Umbilical cord (tissue), 2 donors: ENCODE measurements around the gene MEIS2. TPM values are rescaled to one million over a fixed set of nuclear protein-coding genes. Genes with fewer than 3 reads are reported as not detected.
A peak's percentile ranks its signal among the peaks of the same experiment; 100 is the strongest.

Experiments used
- DNase-seq: peaks from one replicate; pipeline ENCODE4 v3.0.0-alpha.2; 2015; ENCODE audit warnings: low spot score
- total RNA-seq: library from RNA; depleted of rRNA; stranded (reverse); fragments of >200 nt; gene quantifications from one replicate; pipeline ENCODE4 v1.2.3, GENCODE V29; 2014; ENCODE audit warnings: low replicate concordance; ENCODE audit not compliant: insufficient read depth

MEIS2 gene
- total RNA-seq, 1 donor from 2014 or later = 43.3 TPM

- DNase-seq = no peak
These were observed 199.3 kb downstream of the MEIS2 start for GRCh38 chr15:36901012-36901411.

DNA sequence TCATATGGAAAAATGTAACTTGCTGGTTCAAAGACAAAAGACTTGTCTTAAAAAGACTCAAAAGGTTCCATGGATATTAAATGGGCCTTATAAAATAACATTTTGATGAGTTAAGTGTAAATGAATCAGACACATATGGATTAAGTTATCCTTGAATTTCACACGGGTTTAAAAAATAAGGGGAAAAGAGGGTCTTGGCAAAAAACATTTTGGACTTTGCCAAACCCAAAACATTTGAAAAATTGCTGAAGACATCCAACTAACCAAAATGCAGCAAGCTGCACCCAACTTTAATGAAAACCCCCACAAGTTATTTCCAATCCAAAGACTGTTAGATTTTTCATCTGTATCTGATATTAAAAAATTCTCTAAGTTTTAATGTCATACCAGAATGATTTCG is 200.7 kb downstream of the MEIS2 start:
- DNase-seq = no peak

- DNase-seq = no peak
These were observed 201.7 kb downstream of the MEIS2 start for GRCh38 chr15:36898536-36899126.

DNA sequence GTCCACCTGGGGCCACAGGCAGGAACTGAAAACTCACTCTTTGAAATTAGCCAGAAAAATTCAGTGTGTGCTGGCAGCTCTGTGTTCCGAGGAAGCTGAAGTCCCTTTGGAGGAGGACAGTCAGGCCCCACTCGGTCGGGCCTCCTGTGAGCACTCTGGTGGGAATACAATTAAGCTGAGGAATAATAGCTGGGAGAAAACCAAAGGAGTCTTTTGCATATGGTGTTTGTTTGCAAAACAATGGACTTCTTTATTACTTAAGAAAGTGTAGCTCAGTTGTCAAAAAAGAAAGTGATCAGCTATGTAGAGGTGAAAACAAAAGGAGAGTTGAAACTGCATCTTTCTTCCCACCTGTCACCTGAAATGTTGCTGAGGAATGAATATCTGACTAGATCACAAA is 202.5 kb downstream of the MEIS2 start:
- DNase-seq = no peak

DNA sequence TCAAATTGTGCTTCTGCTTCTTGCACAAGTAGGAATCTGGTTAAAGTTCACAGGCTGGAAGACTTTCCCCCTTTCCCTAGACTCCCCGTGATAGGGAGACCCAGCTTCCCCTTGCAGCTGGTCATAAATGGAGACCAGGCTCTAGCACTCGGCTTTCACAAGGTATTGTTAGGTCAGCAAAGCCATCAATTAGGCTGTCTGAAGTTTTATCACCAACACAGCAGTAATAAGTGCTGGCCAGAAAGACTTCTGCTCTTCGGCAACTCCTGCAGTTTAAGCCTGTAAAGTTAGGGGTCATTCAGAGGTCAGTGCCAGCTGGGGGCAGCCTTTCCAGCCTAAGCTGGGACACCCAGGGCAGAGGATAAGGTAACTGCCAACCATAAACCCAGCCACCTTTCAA is 203.4 kb downstream of the MEIS2 start:
- DNase-seq = no peak

DNA sequence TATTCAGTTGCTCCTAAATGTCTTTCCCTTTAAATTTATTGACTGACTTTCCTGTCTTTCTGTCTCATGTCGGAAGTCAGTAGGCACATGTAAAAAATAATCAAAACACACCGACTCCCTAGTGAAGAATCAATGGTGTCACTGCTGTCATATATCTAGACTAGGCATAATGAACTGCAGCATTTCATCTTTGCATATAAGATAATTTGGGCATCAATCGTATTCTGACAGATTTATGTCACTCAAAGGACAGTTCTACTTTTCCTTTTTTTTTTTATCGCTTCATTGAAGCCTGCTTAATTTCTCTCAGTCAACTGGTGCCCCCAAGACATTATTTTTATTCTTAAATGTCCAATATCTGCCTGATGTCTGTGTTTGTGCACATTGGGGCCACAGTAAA is 206.3 kb downstream of the MEIS2 start:
- DNase-seq = no peak

DNA sequence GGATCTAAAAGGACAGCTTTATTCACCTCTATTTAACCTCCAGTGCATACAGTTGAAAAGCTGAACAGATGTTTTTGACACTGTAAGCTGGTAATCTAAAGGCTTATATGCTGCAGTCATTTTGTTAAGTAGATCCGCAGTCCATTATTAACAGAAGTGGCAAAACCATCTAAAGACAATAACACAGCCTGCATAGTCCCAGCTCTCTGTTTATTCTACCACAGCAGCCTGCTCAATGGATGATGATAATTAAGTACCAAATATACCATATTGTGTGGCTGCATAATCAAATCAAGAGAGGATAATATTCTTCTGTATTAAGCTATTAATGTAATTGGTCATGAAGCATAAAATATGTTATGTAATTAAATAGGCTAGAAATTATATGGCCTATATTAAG is 207.1 kb downstream of the MEIS2 start:
- no peak for DNase-seq

DNA sequence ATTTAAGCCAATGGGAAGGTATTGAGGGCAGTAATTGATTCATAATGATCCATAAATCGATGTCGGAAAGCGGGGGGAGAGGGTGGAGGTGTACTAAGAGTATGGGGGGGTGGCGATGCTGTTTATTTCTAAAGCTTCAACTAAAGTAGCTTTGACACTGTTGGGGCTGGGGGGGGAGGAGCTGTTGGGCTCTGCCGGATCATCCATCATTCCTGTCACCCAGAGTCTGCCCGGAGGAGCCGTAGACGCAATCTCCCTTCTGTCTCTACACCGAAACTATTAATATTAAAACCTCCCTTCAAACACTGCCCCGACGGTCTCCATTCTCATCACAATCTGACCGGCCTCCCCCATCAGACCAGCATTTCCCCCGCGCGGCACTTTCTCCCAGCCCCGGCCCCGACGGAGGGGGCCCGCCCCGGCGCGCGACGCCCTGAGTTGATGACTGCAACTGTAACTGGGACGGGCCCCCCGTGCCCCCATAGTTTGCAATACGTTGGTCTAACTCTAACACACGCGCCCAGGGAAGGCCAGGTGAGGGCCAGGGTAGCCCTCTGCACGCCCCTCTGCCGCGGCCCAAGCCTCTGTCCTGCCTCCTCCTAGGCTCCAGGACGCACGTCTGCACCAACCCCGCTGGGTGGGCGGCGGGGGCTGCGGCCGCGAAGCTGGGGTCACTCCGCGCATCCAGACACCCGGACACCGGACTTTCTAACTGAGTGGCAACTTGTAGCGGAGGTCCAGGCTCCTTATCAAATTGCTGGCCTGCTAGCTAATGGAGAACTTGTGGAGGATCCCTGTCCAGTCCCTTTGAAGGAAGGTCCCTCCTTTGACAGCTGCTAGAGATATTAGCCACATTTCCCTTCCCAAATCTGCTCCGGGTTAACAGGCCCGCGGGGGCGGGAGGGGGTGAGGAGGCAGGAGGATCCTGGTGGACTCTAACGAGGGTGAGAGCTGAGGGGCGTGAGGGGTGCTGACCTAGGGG is 212.0 kb downstream of the MEIS2 start:
- DNase-seq = peak; percentile 66

DNA sequence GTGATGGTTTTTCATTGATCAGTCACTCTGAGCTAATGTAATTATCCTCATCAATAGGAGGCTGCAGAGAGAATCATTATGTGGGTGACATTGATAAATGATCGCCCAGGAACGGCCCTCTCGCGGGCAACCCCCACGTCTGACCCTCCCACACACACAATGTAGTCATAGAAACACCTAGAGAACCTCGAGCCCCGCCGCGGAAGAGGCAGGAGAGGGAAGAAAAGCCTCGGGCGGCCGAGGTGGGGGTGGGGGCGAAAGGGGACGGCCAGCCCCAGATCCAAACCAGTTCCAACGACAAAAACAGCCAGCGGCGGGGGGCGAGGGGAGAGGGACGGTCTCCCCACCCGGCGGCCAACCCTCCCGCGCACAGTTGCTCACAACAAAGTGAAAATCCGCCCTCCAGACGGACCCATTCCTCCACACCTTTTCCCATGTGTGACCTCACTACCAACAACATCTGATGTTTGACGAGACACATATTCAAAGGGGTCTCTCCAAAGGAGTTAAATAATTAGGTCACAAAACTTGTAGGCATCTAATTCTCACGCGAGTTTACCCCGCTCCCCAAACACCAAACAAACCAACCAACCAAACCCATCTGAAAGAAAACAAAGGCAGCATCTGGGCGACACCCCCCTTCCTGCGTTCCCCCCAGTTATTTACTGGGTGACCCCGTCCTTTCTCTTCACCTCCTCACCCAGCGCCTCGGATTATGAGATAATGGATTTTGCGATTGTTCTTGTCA is 213.0 kb downstream of the MEIS2 start:
- DNase-seq = peak; percentile 52

DNA sequence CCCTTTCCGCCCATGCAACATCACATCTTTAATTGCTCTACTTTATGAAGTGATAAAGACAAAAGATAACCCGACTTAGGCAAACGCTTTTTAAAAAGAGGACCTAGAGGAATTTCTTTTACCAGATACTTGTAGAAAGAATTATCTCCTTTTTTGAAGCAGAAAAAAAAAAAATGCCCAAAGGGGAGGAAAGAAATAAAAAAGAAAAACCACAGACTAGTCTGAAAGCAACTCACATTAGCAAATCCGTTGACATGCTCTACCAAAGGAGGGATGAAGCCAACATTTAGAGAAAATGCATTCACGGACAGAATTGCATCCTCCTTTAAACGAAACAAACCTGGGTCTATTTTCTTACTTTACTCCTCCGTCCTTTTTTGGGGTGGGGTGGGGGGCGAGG is 213.6 kb downstream of the MEIS2 start:
- DNase-seq = no peak

DNA sequence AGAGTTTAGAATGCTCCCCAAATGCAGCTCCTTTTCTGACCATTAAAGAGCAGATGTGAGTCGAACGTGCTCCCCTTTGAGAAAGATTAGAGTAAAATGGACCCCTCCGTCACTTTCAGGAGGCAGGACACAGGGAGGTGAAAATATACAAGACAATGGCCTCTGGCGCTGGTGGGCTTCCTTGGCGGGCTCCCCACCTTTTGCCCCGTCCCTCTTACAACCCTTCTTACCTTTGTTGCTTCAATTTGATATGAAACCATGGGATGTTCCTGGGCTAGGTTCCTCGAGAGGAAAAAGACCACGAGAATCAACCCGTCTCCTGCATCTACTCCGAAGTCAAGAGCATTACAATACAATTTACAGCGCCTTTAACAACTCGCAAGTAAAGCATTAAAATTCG is 214.2 kb downstream of the MEIS2 start:
- no peak for DNase-seq

GRCh38 chr15:36885771-36886170 is 214.6 kb downstream of the MEIS2 start:
- no peak for DNase-seq

DNA sequence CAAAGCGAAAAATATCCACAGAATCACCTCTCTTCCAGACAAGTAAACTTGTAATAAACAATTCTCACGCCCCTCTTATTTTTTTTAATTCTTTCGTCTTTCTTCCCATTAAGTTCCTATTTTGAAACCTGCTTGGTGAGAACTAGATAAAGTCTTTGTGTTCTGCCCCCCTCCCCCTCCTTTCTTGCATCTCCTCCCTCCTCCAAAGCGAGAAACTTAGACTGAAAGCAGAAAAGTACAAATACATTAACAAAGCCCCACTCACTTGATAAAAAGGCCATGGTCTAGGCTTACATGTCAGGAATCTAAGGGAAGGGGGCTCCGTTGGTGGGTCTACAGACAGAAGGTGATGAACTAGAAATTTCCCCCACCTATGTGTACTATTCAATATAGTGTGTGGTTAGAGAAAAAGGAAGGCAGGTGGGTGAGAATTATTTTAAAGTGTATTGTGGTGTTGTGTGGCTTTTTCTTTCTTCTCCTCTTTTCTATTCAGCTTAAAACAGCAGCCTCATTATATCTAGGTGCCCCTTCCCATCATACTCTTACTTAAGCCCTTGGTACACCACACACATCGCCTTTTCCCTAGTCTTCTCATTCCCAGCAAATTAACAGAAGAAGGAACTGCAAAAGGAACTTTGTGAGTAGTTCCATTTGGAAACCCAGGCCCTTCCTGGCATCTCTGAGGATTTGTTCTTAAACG is 215.3 kb downstream of the MEIS2 start:
- DNase-seq = no peak

DNA sequence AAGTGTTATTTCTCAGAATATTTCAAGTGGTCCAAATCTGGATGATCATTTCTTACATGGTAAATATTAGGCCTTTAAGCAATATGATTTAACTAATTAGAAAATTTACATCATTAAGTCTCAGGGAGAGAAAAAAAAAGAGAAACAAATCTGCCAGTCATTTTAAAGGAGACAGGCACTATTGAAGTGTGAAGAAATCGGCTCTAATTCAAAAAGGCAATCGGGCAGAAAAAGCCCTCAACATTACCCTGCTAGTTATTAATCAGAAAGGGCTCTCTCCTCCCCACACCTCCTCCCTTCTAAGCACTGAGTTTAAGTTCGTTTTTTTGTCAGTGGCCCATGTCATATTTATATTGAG is 215.9 kb downstream of the MEIS2 start:
- no peak for DNase-seq

DNA sequence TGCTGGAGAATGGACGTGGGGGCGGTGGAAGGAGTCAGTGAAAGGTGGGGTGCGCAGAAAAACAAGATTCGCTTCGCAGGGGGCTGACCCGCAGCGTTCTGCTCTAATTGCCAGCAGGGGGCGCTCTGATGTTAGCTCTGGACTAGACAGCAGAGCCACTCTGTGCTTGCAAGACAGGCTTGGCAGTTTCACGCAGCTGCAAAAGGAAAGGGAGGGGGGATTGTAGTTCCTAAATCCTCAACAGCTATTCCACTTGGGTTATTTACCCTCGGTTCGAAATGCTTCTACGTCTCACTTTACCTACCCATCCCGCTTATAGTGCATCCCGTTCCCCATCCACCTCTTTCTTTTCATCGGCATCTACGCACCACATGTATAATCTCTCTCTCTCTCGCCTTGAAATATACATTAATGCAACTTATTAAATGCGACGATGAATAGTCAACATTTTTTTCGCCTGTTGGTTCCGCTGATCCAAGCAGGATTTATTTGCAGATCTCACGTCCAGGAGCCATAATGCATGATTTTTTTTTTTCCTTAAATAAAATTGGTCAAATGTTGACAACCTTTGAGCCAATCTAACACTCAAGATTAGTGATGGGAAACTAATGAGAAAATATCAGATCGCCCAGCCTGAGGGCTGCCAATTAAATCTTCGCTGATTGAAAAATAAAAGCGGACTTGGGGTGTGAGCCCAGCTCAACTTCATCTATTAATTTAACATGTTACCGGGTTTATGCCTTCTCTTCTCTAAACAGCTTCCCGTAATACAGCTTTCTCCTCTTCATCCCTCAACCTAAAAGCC is 216.4 kb downstream of the MEIS2 start:
- peak; percentile 92 for DNase-seq

DNA sequence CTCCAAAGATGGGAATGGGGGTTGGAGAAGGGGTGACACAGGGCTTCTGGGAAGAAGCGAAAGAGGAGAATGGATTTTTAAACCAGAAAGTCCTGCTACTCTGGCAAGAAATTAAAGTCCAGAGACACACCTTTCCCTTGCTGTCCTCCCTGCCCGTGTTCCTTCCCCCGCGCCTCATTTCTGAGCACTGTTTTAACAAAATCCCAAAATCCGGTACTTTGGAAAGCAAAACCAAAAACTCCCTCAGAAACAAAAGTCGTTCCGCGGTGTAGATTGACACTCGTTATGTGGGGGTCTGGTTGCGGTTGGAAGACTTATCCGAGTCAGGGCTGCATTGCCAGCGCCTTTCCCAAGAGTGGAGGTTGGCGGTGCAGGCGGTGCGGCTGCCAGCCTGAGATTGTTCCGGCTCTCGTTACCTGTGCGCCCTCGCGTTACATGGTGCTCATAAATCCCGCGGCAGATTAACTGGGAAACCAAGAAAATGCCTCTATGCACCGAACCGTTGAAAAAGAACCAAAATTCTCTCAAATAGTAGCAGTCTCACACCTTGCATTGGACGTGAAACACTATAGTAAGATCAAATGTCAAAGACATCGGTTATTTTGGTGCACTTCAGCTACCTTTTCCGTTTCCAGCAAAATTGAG is 217.7 kb downstream of the MEIS2 start:
- no peak for DNase-seq

DNA sequence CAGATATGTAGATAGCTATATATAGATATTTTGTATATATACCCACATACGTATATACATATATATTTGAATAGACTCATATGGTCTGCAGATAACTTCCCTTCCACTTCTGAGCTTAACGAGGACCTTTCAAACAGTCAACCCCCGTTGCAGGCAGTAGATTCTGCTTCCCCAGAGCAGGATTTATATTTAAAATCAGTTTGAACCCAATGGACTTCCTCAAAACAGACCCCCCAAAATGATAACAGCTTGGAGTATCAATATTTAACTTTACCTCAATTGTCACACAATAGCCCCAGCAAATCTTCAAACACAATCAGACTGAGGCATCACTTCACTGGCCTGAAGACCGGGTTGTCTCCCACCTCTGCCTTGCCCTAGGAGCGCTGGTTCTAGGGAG is 218.3 kb downstream of the MEIS2 start:
- no peak for DNase-seq

GRCh38 chr15:36881516-36881915 is 218.8 kb downstream of the MEIS2 start:
- DNase-seq = no peak

GRCh38 chr15:36880913-36881460 is 219.4 kb downstream of the MEIS2 start:
- DNase-seq = no peak

DNA sequence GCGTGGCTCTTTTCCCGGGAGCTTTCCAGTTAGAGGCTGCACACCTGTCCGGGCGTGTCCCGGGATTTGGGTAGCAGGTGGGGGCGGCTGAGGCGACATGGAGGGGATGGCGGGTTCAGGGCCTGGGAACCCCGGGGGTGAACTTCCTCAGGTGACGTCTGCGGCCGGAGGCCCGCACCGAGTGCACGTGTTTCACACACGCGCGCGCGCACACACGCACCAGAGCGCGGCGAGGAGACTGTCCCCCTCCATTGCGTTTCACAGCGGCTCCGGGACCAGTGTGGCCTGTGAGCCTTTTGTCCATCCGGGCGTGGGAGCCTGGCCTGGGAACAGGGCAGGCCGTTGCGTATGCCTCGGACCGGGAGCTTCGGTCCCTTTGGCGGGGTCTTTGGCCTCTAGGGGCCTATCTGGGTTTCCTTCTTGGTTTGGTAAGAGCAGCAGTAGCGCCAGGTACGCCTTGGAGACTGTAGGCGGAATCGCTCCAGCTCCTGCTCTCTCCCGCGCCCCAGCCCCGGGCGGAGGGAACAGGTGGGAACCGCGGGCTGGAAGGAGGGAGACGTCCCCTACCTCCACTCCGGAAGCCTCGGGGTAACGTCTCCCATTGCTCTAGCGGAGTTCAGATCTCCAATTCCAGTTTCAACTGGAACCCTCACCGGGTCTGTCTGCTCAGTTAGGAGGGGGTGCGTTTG is 220.0 kb downstream of the MEIS2 start:
- DNase-seq = no peak
